ENCODE measurements around the gene NEDD4L. TPM values are rescaled to one million over a fixed set of nuclear protein-coding genes. Genes with fewer than 3 reads are reported as not detected.

NEDD4L gene
- total RNA-seq, 3 donors from 2014 or later: 161 to 309 (median 256) TPM

DNA sequence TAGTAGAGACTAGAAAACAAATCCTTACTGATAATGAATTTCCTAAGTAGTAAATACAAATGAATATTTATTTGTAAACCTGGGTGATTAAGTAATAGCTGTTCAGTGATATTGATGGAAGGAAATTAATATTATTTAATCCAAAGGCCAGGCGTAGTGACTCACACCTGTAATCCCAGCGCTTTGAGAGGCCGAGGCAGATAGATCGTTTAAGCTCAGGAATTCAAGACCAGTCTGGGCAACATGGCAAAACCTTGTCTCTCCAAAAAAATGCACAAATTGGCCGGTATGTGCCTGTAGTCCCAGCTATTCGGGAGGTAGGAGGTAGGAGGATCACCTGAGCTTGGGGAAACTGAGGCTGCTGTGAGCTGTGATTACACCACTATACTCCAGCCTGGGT is 228.2 kb downstream of the NEDD4L start:
- TF ChIP-seq, protein P1, sequence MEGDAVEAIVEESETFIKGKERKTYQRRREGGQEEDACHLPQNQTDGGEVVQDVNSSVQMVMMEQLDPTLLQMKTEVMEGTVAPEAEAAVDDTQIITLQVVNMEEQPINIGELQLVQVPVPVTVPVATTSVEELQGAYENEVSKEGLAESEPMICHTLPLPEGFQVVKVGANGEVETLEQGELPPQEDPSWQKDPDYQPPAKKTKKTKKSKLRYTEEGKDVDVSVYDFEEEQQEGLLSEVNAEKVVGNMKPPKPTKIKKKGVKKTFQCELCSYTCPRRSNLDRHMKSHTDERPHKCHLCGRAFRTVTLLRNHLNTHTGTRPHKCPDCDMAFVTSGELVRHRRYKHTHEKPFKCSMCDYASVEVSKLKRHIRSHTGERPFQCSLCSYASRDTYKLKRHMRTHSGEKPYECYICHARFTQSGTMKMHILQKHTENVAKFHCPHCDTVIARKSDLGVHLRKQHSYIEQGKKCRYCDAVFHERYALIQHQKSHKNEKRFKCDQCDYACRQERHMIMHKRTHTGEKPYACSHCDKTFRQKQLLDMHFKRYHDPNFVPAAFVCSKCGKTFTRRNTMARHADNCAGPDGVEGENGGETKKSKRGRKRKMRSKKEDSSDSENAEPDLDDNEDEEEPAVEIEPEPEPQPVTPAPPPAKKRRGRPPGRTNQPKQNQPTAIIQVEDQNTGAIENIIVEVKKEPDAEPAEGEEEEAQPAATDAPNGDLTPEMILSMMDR (IDR thresholded peaks at IDR 0.05): no peak
- Histone ChIP-seq H3K36me3 (ENCODE audit: low read depth) (no peaks in the 10 kb centered on the region), H3K4me3 (no peak overlapping the region), H3K9me3 (no peaks in the 10 kb centered on the region), H3K4me1 (ENCODE audit: low read depth) (peaks cover 10% of the 10 kb centered on the region)
- no peak for ATAC-seq
- intact Hi-C loops (cut with DNase I, micrococcal nuclease): no loop called here
- no peak for DNase-seq

DNA sequence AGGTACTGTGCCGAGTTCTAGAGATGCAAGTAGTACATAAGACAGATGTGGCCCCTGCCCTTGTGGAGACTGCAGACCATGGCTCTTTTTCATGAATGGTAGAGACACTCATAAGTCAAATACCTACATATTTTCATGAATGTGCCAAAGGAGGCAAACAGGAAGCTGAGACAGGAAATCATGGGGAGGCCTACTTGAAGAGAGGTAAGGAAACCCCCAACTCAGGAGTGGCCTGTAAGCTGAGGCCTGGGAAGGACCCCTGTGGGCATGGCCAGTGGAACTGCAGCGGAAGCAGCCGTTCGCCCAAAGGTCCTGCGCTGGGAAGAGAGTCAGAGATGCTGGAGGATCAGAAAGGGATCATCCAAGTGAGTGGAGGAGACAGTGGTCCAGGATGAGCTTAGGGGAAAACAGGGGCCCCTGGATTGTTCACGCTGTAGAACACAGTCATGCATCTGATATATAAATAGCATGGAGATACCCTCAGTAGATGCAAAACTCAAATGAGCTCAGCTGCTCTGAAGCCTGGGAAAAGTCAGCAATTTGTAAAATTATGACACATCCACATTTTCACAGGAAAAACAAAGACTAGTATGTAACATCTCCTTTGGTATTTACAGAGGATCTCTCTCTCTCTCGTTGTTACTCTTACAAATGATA is 228.9 kb downstream of the NEDD4L start:
- intact Hi-C loops (cut with DNase I, micrococcal nuclease): no loop called here
- no peaks in the 10 kb centered on the region for H3K9me3 ChIP-seq
- TF ChIP-seq, protein P1 (IDR thresholded peaks at IDR 0.05): no peak
- peaks cover 15% of the 10 kb centered on the region for H3K4me1 ChIP-seq (ENCODE audit: low read depth)
- no peak for DNase-seq
- ATAC-seq: no peak
- no peaks in the 10 kb centered on the region for H3K36me3 ChIP-seq (ENCODE audit: low read depth)
- no peak overlapping the region for H3K4me3 ChIP-seq

DNA sequence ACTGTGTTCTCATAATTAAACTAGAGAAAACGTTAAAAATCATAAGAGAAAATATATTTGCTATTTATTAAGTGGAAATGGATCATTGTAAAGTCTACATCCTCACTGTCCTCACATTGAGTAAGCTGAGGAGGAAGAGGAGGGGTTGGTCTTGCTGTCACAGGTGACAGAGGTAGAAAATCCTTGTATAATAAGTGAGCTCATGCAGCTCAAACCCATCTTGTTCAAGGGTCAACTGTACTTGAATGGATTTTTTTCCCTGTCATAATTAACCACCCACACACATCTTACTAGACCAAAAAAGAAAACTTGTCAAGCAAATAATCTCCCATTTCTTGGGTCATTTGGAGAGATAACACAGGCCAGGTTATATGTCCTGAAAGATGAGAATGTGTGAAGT is 231.2 kb downstream of the NEDD4L start:
- DNase-seq (no peak), ATAC-seq (no peak)
- Histone ChIP-seq H3K4me1 (ENCODE audit: low read depth) (peaks cover 25% of the 10 kb centered on the region), H3K4me3 (no peak overlapping the region), H3K9me3 (no peaks in the 10 kb centered on the region), H3K36me3 (ENCODE audit: low read depth) (no peaks in the 10 kb centered on the region)
- TF ChIP-seq, protein P1 (IDR thresholded peaks at IDR 0.05): no peak
- intact Hi-C loops (cut with DNase I, micrococcal nuclease): no loop called here

DNA sequence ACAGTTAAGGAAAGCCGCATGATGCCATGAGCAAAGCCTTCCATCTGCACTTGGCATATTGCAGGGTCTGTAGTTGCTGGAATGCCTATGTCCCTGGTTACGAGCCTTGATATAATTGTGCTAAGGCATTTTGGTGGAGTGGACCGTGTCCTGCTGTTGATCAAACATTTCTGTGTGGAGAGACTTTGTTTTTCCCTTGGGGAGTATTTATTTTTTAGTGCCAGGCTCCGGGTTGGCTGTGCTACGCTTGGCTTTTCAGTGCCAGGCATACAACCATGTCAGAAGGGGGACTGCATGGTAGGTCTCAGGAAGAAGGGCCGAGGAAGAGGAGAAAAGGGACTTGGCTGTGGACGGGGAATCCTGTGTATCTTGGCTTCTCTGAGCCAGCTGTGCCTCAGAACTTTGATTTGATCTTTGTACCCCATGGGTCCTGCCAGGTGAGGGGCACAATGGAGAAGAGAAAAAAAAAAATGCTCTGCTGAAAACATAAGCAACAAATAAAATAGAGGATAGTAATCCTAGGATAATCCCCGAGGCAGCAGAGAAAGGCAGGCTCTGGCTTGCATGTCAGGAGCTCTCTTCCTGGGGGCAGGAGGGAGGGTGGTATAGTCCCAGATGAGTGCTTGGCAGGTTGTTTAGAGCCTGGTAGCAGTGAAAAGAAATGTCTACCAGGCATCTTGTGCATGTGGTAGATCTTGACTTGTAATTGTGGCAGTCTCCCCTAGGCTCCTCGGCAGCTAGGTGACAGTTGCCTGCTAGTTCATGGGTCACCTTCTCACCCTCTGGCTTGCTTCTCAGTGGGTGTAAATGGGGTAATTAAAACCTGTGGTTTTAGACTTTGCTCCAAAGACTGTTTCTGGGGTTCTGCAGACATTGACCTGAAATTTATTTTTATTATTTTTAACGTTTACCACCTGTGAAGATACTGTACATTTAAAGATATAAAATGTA is 233.0 kb downstream of the NEDD4L start:
- Histone ChIP-seq H3K9me3 (no peaks in the 10 kb centered on the region), H3K4me3 (no peak overlapping the region), H3K36me3 (ENCODE audit: low read depth) (no peaks in the 10 kb centered on the region), H3K4me1 (ENCODE audit: low read depth) (peaks cover 23% of the 10 kb centered on the region)
- TF ChIP-seq, protein P1 (IDR thresholded peaks at IDR 0.05): no peak
- ATAC-seq (peak; percentile 65), DNase-seq (no peak)
- intact Hi-C loops (cut with DNase I, micrococcal nuclease): no loop called here

DNA sequence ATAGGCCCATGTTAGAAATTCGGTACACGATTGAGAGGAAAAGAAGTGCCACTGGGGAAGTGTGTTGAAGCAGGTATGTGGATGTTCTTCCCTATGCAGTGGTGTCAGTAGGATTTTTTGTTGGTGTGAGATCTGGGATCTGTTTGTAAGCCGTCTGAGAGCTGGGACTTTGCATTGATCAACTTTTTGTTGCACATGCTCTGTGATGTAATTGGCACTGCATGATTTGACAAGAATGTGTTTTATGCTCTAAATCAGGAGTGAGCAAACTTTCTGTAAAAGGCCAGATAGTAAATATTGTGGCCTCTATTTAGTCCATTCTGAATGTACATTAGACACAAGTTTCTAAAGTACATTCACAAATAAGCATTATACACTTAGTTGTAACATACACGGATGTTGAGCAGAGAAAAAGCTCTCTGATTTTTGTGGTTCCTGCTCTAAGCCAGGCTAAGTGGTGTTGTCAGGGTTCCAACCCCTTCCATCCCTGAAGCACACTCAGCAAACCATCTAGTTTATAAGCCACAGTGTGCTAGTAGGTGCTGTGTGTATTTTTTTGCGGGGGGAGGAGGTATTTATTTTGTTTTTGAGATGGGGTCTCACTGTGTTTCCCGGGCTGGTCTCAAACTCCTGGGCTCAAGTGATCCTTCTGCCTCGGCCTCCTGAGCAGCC is 235.6 kb downstream of the NEDD4L start:
- intact Hi-C loops (cut with DNase I, micrococcal nuclease): no loop called here
- ATAC-seq: no peak
- TF ChIP-seq, protein P1 (IDR thresholded peaks at IDR 0.05): no peak
- DNase-seq: no peak
- H3K36me3 ChIP-seq (ENCODE audit: low read depth): no peaks in the 10 kb centered on the region
- no peak overlapping the region for H3K4me3 ChIP-seq
- H3K9me3 ChIP-seq: no peaks in the 10 kb centered on the region
- H3K4me1 ChIP-seq (ENCODE audit: low read depth): peaks cover 28% of the 10 kb centered on the region
